HG02610 (cell line): ENCODE data around the gene CXorf58.
"Not testable (repeated sequence)": the region's sequence is repeated elsewhere in the genome, so short reads cannot be mapped to it uniquely, and the experiment has no call there.

Experiments used
- ATAC-seq: cut with Tn5 transposase; IDR thresholded peaks from one replicate; pipeline ENCODE4 v1.9.1; 2021; ENCODE audit warnings: mild to moderate bottlenecking, moderate library complexity; ENCODE audit not compliant: unreplicated experiment

CXorf58 gene

GRCh38 chrX:23952984-23953907 lies 45.4 kb downstream of the CXorf58 start:
- peak; percentile 97 for ATAC-seq

GRCh38 chrX:23953908-23954269 lies 46.1 kb downstream of the CXorf58 start:
- ATAC-seq: no peak

GRCh38 chrX:23954396-23954795 lies 46.6 kb downstream of the CXorf58 start:
- no peak for ATAC-seq

GRCh38 chrX:23959781-23960180 lies 52.0 kb downstream of the CXorf58 start:
- ATAC-seq: no peak

- no peak for ATAC-seq
Observed at GRCh38 chrX:23964191-23964590, 56.4 kb downstream of the CXorf58 start.

- ATAC-seq: not testable (repeated sequence)
Observed at GRCh38 chrX:23965630-23966029, 57.8 kb downstream of the CXorf58 start.

GRCh38 chrX:23978491-23978890 lies 70.7 kb downstream of the CXorf58 start:
- no peak for ATAC-seq

GRCh38 chrX:23980011-23980441 lies 72.2 kb downstream of the CXorf58 start:
- ATAC-seq: no peak

GRCh38 chrX:23981222-23981621 lies 73.4 kb downstream of the CXorf58 start:
- no peak for ATAC-seq

- ATAC-seq: no peak
Observed at GRCh38 chrX:23981711-23982110, 73.9 kb downstream of the CXorf58 start.

GRCh38 chrX:23982891-23983290 lies 75.1 kb downstream of the CXorf58 start:
- ATAC-seq: no peak
